Adrenal gland (tissue), 12 donors: ENCODE data around the gene OMD. TPM values are rescaled to one million over a fixed set of nuclear protein-coding genes. Genes with fewer than 3 reads are reported as not detected.

Experiments used
- DNase-seq, 7 donors: peaks; one replicate each; pipeline ENCODE4 v3.0.0-alpha.2; 2019 to 2020
- H3K27ac ChIP-seq, 5 donors: fragments of 200-600 bp; sonication (generic) in 4 of 5; 1 replicate in 3 of 5; 2 replicates in 2 of 5; pipeline versions ENCODE4 v1.5.1 to v1.8.0; 2016 to 2020; ENCODE audit warnings: mild to moderate bottlenecking in 1 of 5
- H3K27me3 ChIP-seq: fragments of 200-600 bp; 2 replicates; pipeline ENCODE4 v1.8.0; 2021
- H3K36me3 ChIP-seq, 2 donors: fragments of 200-600 bp; replicated peaks in 1 of 2; 1 replicate in 1 of 2; 2 replicates in 1 of 2; pipeline versions ENCODE4 v1.5.1 to v1.8.0; 2018 to 2022
- H3K4me1 ChIP-seq, 2 donors: fragments of 200-600 bp; replicated peaks in 1 of 2; 1 replicate in 1 of 2; 2 replicates in 1 of 2; pipeline versions ENCODE4 v1.5.1 to v1.8.0; 2018 to 2021
- H3K4me3 ChIP-seq, 4 donors: fragments of 200-600 bp; sonication (generic) in 3 of 4; one replicate each; pipeline ENCODE4 v1.5.1; 2016 to 2018
- H3K9me3 ChIP-seq, 3 donors: fragments of 200-600 bp; sonication (generic) in 1 of 3; replicated peaks in 1 of 3; 1 replicate in 2 of 3; 2 replicates in 1 of 3; pipeline versions ENCODE4 v1.5.1 to v1.8.0; 2016 to 2021
- CTCF ChIP-seq, 6 experiments: fragments of 450-650 bp in 4 of 6; fragments of 200-600 bp in 2 of 6; sonication (generic) in 1 of 6; IDR thresholded peaks; 1 replicate in 5 of 6; 2 replicates in 1 of 6; pipeline versions ENCODE4 v1.5.1 to v1.8.0; 2016 to 2021; ENCODE audit warnings: antibody characterized with exemption in 6 of 6, mild to moderate bottlenecking in 2 of 6, moderate library complexity in 1 of 6
- POLR2A ChIP-seq, 2 donors: fragments of 450-650 bp; IDR thresholded peaks; one replicate each; pipeline ENCODE4 v1.6.1; 2017; ENCODE audit warnings: antibody characterized with exemption in 2 of 2, mild to moderate bottlenecking in 2 of 2, moderate library complexity in 1 of 2
- WGBS, 4 donors: extraction: QIAGEN DNeasy Blood & Tissue Kit in 2 of 4; methylation state at CpG; one replicate each; pipeline versions ENCODE4 v1.1.5 to v1.1.7; 2013 to 2017; 5-methylcytosine and 5-hydroxymethylcytosine counted together
- intact Hi-C, 2 donors: fragments of 100-400 bp; cut with DNase I; formaldehyde crosslinking; loops; one replicate each; pipeline versions ENCODE4 v1.14.1 to v1.15.0; 2022 to 2023
- polyA plus RNA-seq, 3 donors: library from polyadenylated mRNA; stranded (reverse); fragments of 200-250 nt in 2 of 3; fragments of 350-450 nt in 1 of 3; fragmentation: Illumina TruSeq in 1 of 3; extraction: RNeasy Lipid Tissue Mini Kit (QIAGEN cat#74804) in 1 of 3; gene quantifications; one replicate each; pipeline ENCODE4 v1.2.3, GENCODE V29; 2013 to 2014
- total RNA-seq, 9 donors: library from RNA; depleted of rRNA in 4 of 9; stranded (reverse); fragments of >200 nt in 4 of 9; fragments of 120-200 nt in 1 of 9; fragmentation: NEBNext Ultra II Directional in 1 of 9; extraction: Animal tissue kit (Norgen Biotek cat#: 25700) in 1 of 9; gene quantifications; one replicate each; pipeline versions ENCODE4 v1.1.0 to v1.2.4, GENCODE V29; 2013 to 2023
- donor health status: healthy with polysubstance abuse.
- donor health status: Bipolar disorder and iron deficiency.
- donor health status: DM: yes; HTN: yes; CAD: no.
- donor health status: DM: no; HTN: no; CAD: no.
- donor health status: DM: no; HTN: no; CAD: no.
- donor health status: DM: yes; HTN: yes; CAD: no.

The OMD gene
- total and polyA plus RNA-seq, 12 donors, result 0.72 to 18.1 (median 6.8) TPM

- H3K4me3 ChIP-seq, result no peak overlapping the region
- no peaks in the 10 kb centered on the region for H3K36me3 ChIP-seq
- 11 to 26% (median 19%) methylated on average over 1 of the region's 1 CpG for WGBS, 4 donors
- no peaks in the 10 kb centered on the region for H3K27me3 ChIP-seq
- intact Hi-C loops, result no loop called here
- TF ChIP-seq POLR2A (IDR thresholded peaks at IDR 0.05), result no peak
- no peak for TF ChIP-seq CTCF (IDR thresholded peaks at IDR 0.05)
- peak in 2 of 7 donors; percentile 16 to 18 for DNase-seq
- H3K4me1 ChIP-seq, result peaks cover 0 to 7% of the 10 kb centered on the region in 2 donors
- H3K27ac ChIP-seq, result peak overlapping the region in 1 of 5 donors; percentile 7
- no peaks in the 10 kb centered on the region for H3K9me3 ChIP-seq
Observed at GRCh38 chr9:92393686-92394085, 30.6 kb downstream of the OMD start.

GRCh38 chr9:92392690-92393089, 31.6 kb downstream of the OMD start:
- Histone ChIP-seq H3K27ac (no peak overlapping the region), H3K36me3 (no peaks in the 10 kb centered on the region), H3K4me3 (no peak overlapping the region), H3K4me1 (peaks cover 0 to 7% of the 10 kb centered on the region in 2 donors), H3K27me3 (no peaks in the 10 kb centered on the region), H3K9me3 (no peaks in the 10 kb centered on the region)
- no peak for DNase-seq
- intact Hi-C loops, result no loop called here
- TF ChIP-seq POLR2A (IDR thresholded peaks at IDR 0.05) (no peak), CTCF (IDR thresholded peaks at IDR 0.05) (no peak)
- WGBS, 4 donors, result 90 to 95% (median 93%) methylated on average over 2 of the region's 2 CpGs

DNA sequence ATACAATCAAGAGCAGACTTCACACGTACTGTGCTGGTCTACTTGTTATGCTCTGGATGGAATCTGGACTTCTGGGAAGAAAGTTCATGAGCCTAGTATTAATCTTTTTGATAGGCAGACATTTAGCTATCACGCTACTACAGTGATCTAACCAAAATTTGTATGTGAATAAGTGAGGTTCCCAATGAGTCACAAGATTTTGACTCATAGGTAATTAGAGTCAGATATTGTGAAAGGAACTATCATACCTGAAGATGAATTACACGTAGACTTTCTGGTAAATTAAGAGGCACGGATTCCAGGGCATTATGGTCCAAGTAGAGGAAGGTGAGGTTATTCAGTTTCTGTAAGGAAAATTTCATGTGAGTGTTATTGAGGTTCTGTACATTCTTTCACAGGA, 38.3 kb downstream of the OMD start:
- intact Hi-C loops, result no loop called here
- WGBS, 4 donors, result 84 to 95% (median 91%) methylated on average over 4 of the region's 4 CpGs
- TF ChIP-seq CTCF (IDR thresholded peaks at IDR 0.05) (no peak), POLR2A (IDR thresholded peaks at IDR 0.05) (no peak)
- Histone ChIP-seq H3K36me3 (no peaks in the 10 kb centered on the region), H3K4me3 (no peak overlapping the region), H3K4me1 (peaks cover 0 to 6% of the 10 kb centered on the region in 2 donors), H3K9me3 (no peaks in the 10 kb centered on the region), H3K27ac (peak overlapping the region in 1 of 5 donors; percentile 6), H3K27me3 (no peaks in the 10 kb centered on the region)
- no peak for DNase-seq

GRCh38 chr9:92385477-92385876, 38.8 kb downstream of the OMD start:
- Histone ChIP-seq H3K27me3 (no peaks in the 10 kb centered on the region), H3K9me3 (no peaks in the 10 kb centered on the region), H3K4me1 (peaks cover 0 to 6% of the 10 kb centered on the region in 2 donors), H3K27ac (peak overlapping the region in 1 of 5 donors; percentile 6), H3K36me3 (no peaks in the 10 kb centered on the region), H3K4me3 (no peak overlapping the region)
- DNase-seq, result no peak
- intact Hi-C loops, result no loop called here
- WGBS, 4 donors, result 62 to 72% (median 71%) methylated on average over 6 of the region's 6 CpGs
- TF ChIP-seq CTCF (IDR thresholded peaks at IDR 0.05), result no peak
- no peak for TF ChIP-seq POLR2A (IDR thresholded peaks at IDR 0.05)
